Endodermal cell (in vitro differentiated cells): ENCODE data around the gene NOS1AP. TPM values are rescaled to one million over a fixed set of nuclear protein-coding genes. Genes with fewer than 3 reads are reported as not detected.

Experiments
- DNase-seq: peaks from one replicate; pipeline ENCODE4 v3.0.0-alpha.2; 2017
- H3K27ac ChIP-seq: 2 replicates; pipeline ENCODE4 v1.5.1; 2013; ENCODE audit warnings: mild to moderate bottlenecking, low read depth, low read length, moderate library complexity
- H3K27me3 ChIP-seq: 2 replicates; pipeline ENCODE4 v1.6.1; 2013; ENCODE audit warnings: mild to moderate bottlenecking, low read length, moderate library complexity; ENCODE audit not compliant: insufficient read depth, control insufficient read depth, poor library complexity, severe bottlenecking
- H3K36me3 ChIP-seq: 2 replicates; pipeline ENCODE4 v1.7.0; 2013; ENCODE audit warnings: mild to moderate bottlenecking, low read length, moderate library complexity; ENCODE audit not compliant: control insufficient read depth, insufficient read depth
- H3K4me1 ChIP-seq: one replicate; pipeline ENCODE4 v1.7.0; 2013; ENCODE audit warnings: low read length; ENCODE audit not compliant: control insufficient read depth, insufficient read depth
- H3K4me3 ChIP-seq: 2 replicates; pipeline ENCODE4 v1.5.1; 2013; ENCODE audit warnings: mild to moderate bottlenecking, low read length, moderate library complexity
- H3K9ac ChIP-seq: 2 replicates; pipeline ENCODE4 v1.6.1; 2013; ENCODE audit warnings: mild to moderate bottlenecking, low read length, moderate library complexity; ENCODE audit not compliant: poor library complexity, severe bottlenecking; ENCODE audit errors: extremely low read depth
- H3K9me3 ChIP-seq: 2 replicates; pipeline ENCODE4 v1.6.1; 2013; ENCODE audit warnings: mild to moderate bottlenecking, low read length, moderate library complexity; ENCODE audit not compliant: control insufficient read depth
- H3K27ac Mint-ChIP-seq: 2 replicates; pipeline ENCODE4 v1.8.0; 2020; ENCODE audit warnings: mixed read lengths
- H3K27me3 Mint-ChIP-seq: 2 replicates; pipeline ENCODE4 v1.8.0; 2021; ENCODE audit warnings: mild to moderate bottlenecking, mixed read lengths; ENCODE audit not compliant: insufficient read depth
- H3K36me3 Mint-ChIP-seq: 2 replicates; pipeline ENCODE4 v1.8.0; 2020; ENCODE audit warnings: low read depth, mixed read lengths
- H3K4me1 Mint-ChIP-seq: 2 replicates; pipeline ENCODE4 v1.8.0; 2020; ENCODE audit warnings: mixed read lengths
- H3K4me3 Mint-ChIP-seq: 2 replicates; pipeline ENCODE4 v1.8.0; 2020; ENCODE audit warnings: mild to moderate bottlenecking, moderate library complexity, mixed read lengths
- H3K9me3 Mint-ChIP-seq: 2 replicates; pipeline ENCODE4 v1.8.0; 2020; ENCODE audit warnings: mild to moderate bottlenecking, mixed read lengths
- WGBS, 2 experiments: methylation state at CpG; one replicate each; pipeline versions ENCODE4 v1.1.5 to v1.1.7; 2013; ENCODE audit warnings: missing lambda C conversion rate in 2 of 2, mixed read lengths in 1 of 2; ENCODE audit not compliant: insufficient coverage in 1 of 2, insufficient read length in 1 of 2; 5-methylcytosine and 5-hydroxymethylcytosine counted together
- total RNA-seq, 2 donors: library from RNA; stranded (reverse); fragmentation: NEBNext Ultra II Directional in 1 of 2; extraction: Animal tissue kit (Norgen Biotek cat#: 25700) in 1 of 2; gene quantifications; 2 replicates in 1 of 2; 3 replicates in 1 of 2; pipeline ENCODE4 v1.2.1, GENCODE V29; 2021
- TF ChIP-seq, protein P1 (sequence below): fragments of 200-600 bp; sonication (generic); conservative IDR thresholded peaks from 2 replicates; pipeline ENCODE4 v1.5.0; 2021; ENCODE audit warnings: antibody characterized with exemption, mild to moderate bottlenecking

NOS1AP gene
- total RNA-seq, 2 donors from 2014 or later: 4.8 to 5.9 TPM

- peaks cover 10% of the 10 kb centered on the region for H3K9me3 ChIP-seq
Measured at GRCh38 chr1:162400790-162401355, 331.4 kb downstream of the NOS1AP start.

DNA sequence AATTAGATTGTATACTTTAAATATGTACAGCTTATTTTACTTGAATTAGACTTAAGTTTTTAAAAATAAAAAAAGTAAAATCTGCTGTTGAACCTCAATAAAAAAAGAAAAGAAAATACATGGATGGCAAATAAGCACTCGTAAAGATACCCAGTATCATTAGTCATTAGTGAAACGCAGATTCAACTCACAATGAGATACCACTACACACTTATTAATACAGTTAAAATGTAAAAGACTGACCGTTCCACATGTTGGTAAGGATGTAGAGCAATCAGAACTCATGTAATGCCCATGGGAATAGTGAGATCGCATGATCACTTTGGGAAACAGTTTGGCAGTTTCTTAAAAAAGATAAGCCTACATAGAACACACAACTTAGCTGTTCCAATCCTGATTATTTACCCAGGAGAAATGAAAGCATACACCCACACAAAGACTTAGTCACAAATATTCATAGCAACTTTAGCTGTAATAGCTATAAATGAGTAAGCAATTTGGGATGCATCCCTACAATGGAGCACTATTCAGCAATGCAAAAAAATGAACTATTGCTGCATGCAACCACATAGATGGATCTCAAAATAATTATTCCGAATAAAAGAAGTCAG lies 335.2 kb downstream of the NOS1AP start:
- DNase-seq: no peak
- Mint-ChIP-seq H3K9me3 (no peaks in the 10 kb centered on the region), H3K27me3 (no peaks in the 10 kb centered on the region), H3K27ac (no peak overlapping the region), H3K36me3 (no peaks in the 10 kb centered on the region), H3K4me3 (no peak overlapping the region), H3K4me1 (peaks cover 2% of the 10 kb centered on the region)
- Histone ChIP-seq H3K4me3 (no peak overlapping the region), H3K9me3 (no peaks in the 10 kb centered on the region), H3K36me3 (no peaks in the 10 kb centered on the region), H3K27ac (no peak overlapping the region), H3K27me3 (no peaks in the 10 kb centered on the region), H3K9ac (no peak overlapping the region), H3K4me1 (no peaks in the 10 kb centered on the region)
- TF ChIP-seq, protein P1, sequence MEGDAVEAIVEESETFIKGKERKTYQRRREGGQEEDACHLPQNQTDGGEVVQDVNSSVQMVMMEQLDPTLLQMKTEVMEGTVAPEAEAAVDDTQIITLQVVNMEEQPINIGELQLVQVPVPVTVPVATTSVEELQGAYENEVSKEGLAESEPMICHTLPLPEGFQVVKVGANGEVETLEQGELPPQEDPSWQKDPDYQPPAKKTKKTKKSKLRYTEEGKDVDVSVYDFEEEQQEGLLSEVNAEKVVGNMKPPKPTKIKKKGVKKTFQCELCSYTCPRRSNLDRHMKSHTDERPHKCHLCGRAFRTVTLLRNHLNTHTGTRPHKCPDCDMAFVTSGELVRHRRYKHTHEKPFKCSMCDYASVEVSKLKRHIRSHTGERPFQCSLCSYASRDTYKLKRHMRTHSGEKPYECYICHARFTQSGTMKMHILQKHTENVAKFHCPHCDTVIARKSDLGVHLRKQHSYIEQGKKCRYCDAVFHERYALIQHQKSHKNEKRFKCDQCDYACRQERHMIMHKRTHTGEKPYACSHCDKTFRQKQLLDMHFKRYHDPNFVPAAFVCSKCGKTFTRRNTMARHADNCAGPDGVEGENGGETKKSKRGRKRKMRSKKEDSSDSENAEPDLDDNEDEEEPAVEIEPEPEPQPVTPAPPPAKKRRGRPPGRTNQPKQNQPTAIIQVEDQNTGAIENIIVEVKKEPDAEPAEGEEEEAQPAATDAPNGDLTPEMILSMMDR: no peak
- 95% methylated on average over 5 of the region's 5 CpGs; no CpG with 5 or more reads in 1 of the 2 experiments for WGBS, 2 experiments

More at GRCh38 chr1:162400790-162401355, 331.4 kb downstream of the NOS1AP start:
- no peak overlapping the region for H3K27ac ChIP-seq
- Mint-ChIP-seq H3K4me1 (peaks cover 29% of the 10 kb centered on the region), H3K9me3 (no peaks in the 10 kb centered on the region), H3K27me3 (peaks cover 14% of the 10 kb centered on the region), H3K36me3 (no peaks in the 10 kb centered on the region), H3K4me3 (no peak overlapping the region), H3K27ac (no peak overlapping the region)
- H3K36me3 ChIP-seq: no peaks in the 10 kb centered on the region
- no peak for DNase-seq
- H3K27me3 ChIP-seq: no peaks in the 10 kb centered on the region
- H3K4me3 ChIP-seq: no peak overlapping the region
- 86 to 94% methylated on average over 9 to 10 of the region's 10 CpGs for WGBS, 2 experiments
- TF ChIP-seq, protein P1: no peak
- peaks cover 20% of the 10 kb centered on the region for H3K4me1 ChIP-seq
- H3K9ac ChIP-seq: no peak overlapping the region

DNA sequence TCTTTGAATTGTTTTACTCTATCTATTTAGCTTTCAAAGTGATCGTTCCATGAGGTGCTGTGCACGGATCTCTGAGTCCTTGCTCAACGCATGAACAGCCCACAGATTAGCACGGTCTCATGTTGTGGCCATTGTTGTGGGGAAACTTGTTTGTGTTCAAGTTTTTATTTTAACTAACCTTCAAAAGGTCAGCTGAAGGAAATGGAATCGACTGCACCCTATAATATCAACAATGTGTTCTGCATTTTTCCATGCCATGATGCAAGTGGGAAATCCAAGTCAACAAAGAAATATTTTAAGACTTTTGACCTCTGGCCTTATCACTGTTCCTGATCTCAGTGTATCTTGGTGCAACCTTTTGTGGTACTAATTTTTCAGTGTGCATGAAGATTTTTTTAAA lies 336.3 kb downstream of the NOS1AP start:
- no peak for DNase-seq
- no peak overlapping the region for H3K9ac ChIP-seq
- no peaks in the 10 kb centered on the region for H3K27me3 Mint-ChIP-seq
- H3K4me1 ChIP-seq: no peaks in the 10 kb centered on the region
- WGBS, 2 experiments: 88 to 93% methylated on average over 5 of the region's 5 CpGs
- no peak overlapping the region for H3K27ac ChIP-seq
- H3K36me3 Mint-ChIP-seq: no peaks in the 10 kb centered on the region
- H3K4me1 Mint-ChIP-seq: no peaks in the 10 kb centered on the region
- no peaks in the 10 kb centered on the region for H3K36me3 ChIP-seq
- H3K4me3 Mint-ChIP-seq: no peak overlapping the region
- H3K27ac Mint-ChIP-seq: no peak overlapping the region
- TF ChIP-seq, protein P1: no peak
- H3K27me3 ChIP-seq: no peaks in the 10 kb centered on the region
- no peaks in the 10 kb centered on the region for H3K9me3 Mint-ChIP-seq
- no peak overlapping the region for H3K4me3 ChIP-seq
- no peaks in the 10 kb centered on the region for H3K9me3 ChIP-seq
